Stomach (tissue), 9 donors: ENCODE measurements around the gene LIN37. TPM values are rescaled to one million over a fixed set of nuclear protein-coding genes. Genes with fewer than 3 reads are reported as not detected.
A peak's percentile ranks its signal among the peaks of the same experiment; 100 is the strongest.

Source experiments
- DNase-seq, 2 donors: peaks; one replicate each; pipeline versions ENCODE4 v3.0.0 to v3.0.0-alpha.2; 2013 to 2019
- H3K27ac ChIP-seq, 5 donors: fragments of 200-600 bp in 4 of 5; sonication (generic) in 4 of 5; one replicate each; pipeline ENCODE4 v1.5.1; 2013 to 2019; ENCODE audit warnings: mild to moderate bottlenecking in 1 of 5, moderate library complexity in 1 of 5
- H3K27me3 ChIP-seq, 3 donors: fragments of 200-600 bp; sonication (generic); one replicate each; pipeline ENCODE4 v1.5.1; 2017 to 2019; ENCODE audit warnings: mixed run types in 1 of 3
- H3K36me3 ChIP-seq, 4 donors: fragments of 200-600 bp; sonication (generic); 1 replicate in 3 of 4; 2 replicates in 1 of 4; pipeline ENCODE4 v1.5.1; 2016 to 2019
- H3K4me1 ChIP-seq, 4 donors: fragments of 200-600 bp; sonication (generic); one replicate each; pipeline ENCODE4 v1.5.1; 2016 to 2019
- H3K4me3 ChIP-seq, 4 donors: fragments of 200-600 bp; sonication (generic) in 3 of 4; one replicate each; pipeline ENCODE4 v1.5.1; 2016 to 2019; ENCODE audit warnings: mild to moderate bottlenecking in 1 of 4
- H3K9me3 ChIP-seq, 4 donors: fragments of 200-600 bp; sonication (generic); one replicate each; pipeline ENCODE4 v1.5.1; 2016 to 2019
- CTCF ChIP-seq, 7 experiments: fragments of 450-650 bp in 4 of 7; fragments of 200-600 bp in 3 of 7; sonication (generic) in 3 of 7; IDR thresholded peaks; one replicate each; pipeline ENCODE4 v1.5.1; 2016 to 2019; ENCODE audit warnings: antibody characterized with exemption in 7 of 7, control low read depth in 2 of 7, mild to moderate bottlenecking in 1 of 7
- EP300 ChIP-seq: sonication (generic); formaldehyde crosslinking; IDR thresholded peaks from one replicate; pipeline ENCODE4 v1.6.1; 2017; ENCODE audit warnings: antibody characterized with exemption
- POLR2A ChIP-seq, 4 donors: fragments of 450-650 bp; IDR thresholded peaks; one replicate each; pipeline ENCODE4 v1.6.1; 2016; ENCODE audit warnings: antibody characterized with exemption in 4 of 4, control low read depth in 2 of 4, mild to moderate bottlenecking in 1 of 4, moderate library complexity in 1 of 4
- POLR2AphosphoS5 ChIP-seq, 3 donors: sonication (generic); formaldehyde crosslinking; IDR thresholded peaks; one replicate each; pipeline ENCODE4 v1.6.1; 2016; ENCODE audit warnings: antibody characterized with exemption in 3 of 3
- WGBS, 5 donors: extraction: QIAGEN DNeasy Blood & Tissue Kit in 3 of 5; methylation state at CpG; one replicate each; pipeline versions ENCODE4 v1.1.5 to v1.1.7; 2013 to 2018; 5-methylcytosine and 5-hydroxymethylcytosine counted together
- intact Hi-C: fragments of 100-400 bp; cut with DNase I; formaldehyde crosslinking; loops from one replicate; pipeline ENCODE4 v1.15.1; 2023; ENCODE audit warnings: low total_unique reads
- polyA plus RNA-seq, 3 donors: library from polyadenylated mRNA; stranded (reverse); fragments of 200-250 nt; gene quantifications; one replicate each; pipeline ENCODE4 v1.2.3, GENCODE V29; 2013
- total RNA-seq, 5 donors: library from RNA; depleted of rRNA; stranded (reverse); fragments of >200 nt; gene quantifications; one replicate each; pipeline versions ENCODE4 v1.1.0 to v1.2.3, GENCODE V29; 2014 to 2016
- donor health status: healthy with polysubstance abuse.
- donor health status: Bipolar disorder and iron deficiency.
- donor health status: healthy.

LIN37 gene
- total and polyA plus RNA-seq, 8 donors, result 2.3 to 44.9 (median 20.9) TPM

- intact Hi-C loops, result no loop called here
- TF ChIP-seq POLR2A (IDR thresholded peaks at IDR 0.05), result no peak
- no peak for TF ChIP-seq CTCF (IDR thresholded peaks at IDR 0.05)
- TF ChIP-seq EP300, result no peak
- no peak for TF ChIP-seq POLR2AphosphoS5 (IDR thresholded peaks at IDR 0.05)
- Histone ChIP-seq H3K27ac (peak overlapping the region in 1 of 5 donors; percentile 99), H3K27me3 (peaks cover 0 to 16% (median 0%) of the 10 kb centered on the region in 3 donors), H3K36me3 (peaks cover 16 to 38% (median 32%) of the 10 kb centered on the region in 4 donors), H3K4me3 (no peak overlapping the region), H3K4me1 (peaks cover 40 to 66% (median 52%) of the 10 kb centered on the region in 4 donors), H3K9me3 (no peaks in the 10 kb centered on the region)
- WGBS, 5 donors, result 88 to 92% (median 91%) methylated on average over 11 to 14 of the region's 14 CpGs
- peak in 1 of 2 donors; percentile 2 for DNase-seq
These were observed 3.7 kb downstream of the LIN37 start for GRCh38 chr19:35751839-35752745.

GRCh38 chr19:35752746-35753350 lies 4.5 kb downstream of the LIN37 start:
- TF ChIP-seq EP300 (no peak), POLR2AphosphoS5 (IDR thresholded peaks at IDR 0.05) (no peak), CTCF (IDR thresholded peaks at IDR 0.05) (no peak), POLR2A (IDR thresholded peaks at IDR 0.05) (no peak)
- no peaks in the 10 kb centered on the region for H3K9me3 ChIP-seq
- DNase-seq, result peak in 1 of 2 donors; percentile 4
- intact Hi-C loops, result no loop called here
- peak overlapping the region in 2 of 5 donors; percentile 98 to 99 for H3K27ac ChIP-seq
- peaks cover 16 to 38% (median 32%) of the 10 kb centered on the region in 4 donors for H3K36me3 ChIP-seq
- H3K27me3 ChIP-seq, result peaks cover 0 to 16% (median 0%) of the 10 kb centered on the region in 3 donors
- H3K4me1 ChIP-seq, result peaks cover 42 to 66% (median 52%) of the 10 kb centered on the region in 4 donors
- H3K4me3 ChIP-seq, result no peak overlapping the region
- 96% methylated on average over 9 to 20 of the region's 20 CpGs for WGBS, 5 donors

GRCh38 chr19:35753634-35754369 lies 5.4 kb downstream of the LIN37 start:
- H3K36me3 ChIP-seq, result peaks cover 16 to 38% (median 32%) of the 10 kb centered on the region in 4 donors
- H3K4me3 ChIP-seq, result no peak overlapping the region
- intact Hi-C loops, result no loop called here
- TF ChIP-seq CTCF (IDR thresholded peaks at IDR 0.05) (no peak), POLR2A (IDR thresholded peaks at IDR 0.05) (no peak), EP300 (no peak), POLR2AphosphoS5 (IDR thresholded peaks at IDR 0.05) (no peak)
- no peaks in the 10 kb centered on the region for H3K9me3 ChIP-seq
- whole genome bisulfite sequencing, 5 donors, result 86 to 95% (median 90%) methylated on average over 17 to 20 of the region's 20 CpGs
- peak overlapping the region in 4 of 5 donors; percentile 91 to 99 (median 98) for H3K27ac ChIP-seq
- no peak for DNase-seq
- peaks cover 0 to 16% (median 0%) of the 10 kb centered on the region in 3 donors for H3K27me3 ChIP-seq
- peaks cover 41 to 67% (median 52%) of the 10 kb centered on the region in 4 donors for H3K4me1 ChIP-seq
